ENCODE data around the gene UGT2A1. TPM values are rescaled to one million over a fixed set of nuclear protein-coding genes. Genes with fewer than 3 reads are reported as not detected.

Gene UGT2A1
- total and polyA plus RNA-seq, 4 donors: 0.05 to 6.6 (median 0.25) TPM

- TF ChIP-seq YY1 (IDR thresholded peaks at IDR 0.05): peak; percentile 91
- no peak for TF ChIP-seq TAF1 (conservative IDR thresholded peaks at IDR 0.05)
- TF ChIP-seq, protein P1, sequence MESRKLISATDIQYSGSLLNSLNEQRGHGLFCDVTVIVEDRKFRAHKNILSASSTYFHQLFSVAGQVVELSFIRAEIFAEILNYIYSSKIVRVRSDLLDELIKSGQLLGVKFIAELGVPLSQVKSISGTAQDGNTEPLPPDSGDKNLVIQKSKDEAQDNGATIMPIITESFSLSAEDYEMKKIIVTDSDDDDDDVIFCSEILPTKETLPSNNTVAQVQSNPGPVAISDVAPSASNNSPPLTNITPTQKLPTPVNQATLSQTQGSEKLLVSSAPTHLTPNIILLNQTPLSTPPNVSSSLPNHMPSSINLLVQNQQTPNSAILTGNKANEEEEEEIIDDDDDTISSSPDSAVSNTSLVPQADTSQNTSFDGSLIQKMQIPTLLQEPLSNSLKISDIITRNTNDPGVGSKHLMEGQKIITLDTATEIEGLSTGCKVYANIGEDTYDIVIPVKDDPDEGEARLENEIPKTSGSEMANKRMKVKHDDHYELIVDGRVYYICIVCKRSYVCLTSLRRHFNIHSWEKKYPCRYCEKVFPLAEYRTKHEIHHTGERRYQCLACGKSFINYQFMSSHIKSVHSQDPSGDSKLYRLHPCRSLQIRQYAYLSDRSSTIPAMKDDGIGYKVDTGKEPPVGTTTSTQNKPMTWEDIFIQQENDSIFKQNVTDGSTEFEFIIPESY (IDR thresholded peaks at IDR 0.05): peak; percentile 80
- no peak for TF ChIP-seq CTCF (IDR thresholded peaks at IDR 0.05; ENCODE audit: low read depth, low read length, missing input control)
- TF ChIP-seq JUND (IDR thresholded peaks at IDR 0.05): peak; percentile 68 to 70
- no peak for TF ChIP-seq EGR1 (IDR thresholded peaks at IDR 0.05; ENCODE audit: low read depth in 2 of 2)
Measured at GRCh38 chr4:69640289-69640688, 12.8 kb downstream of the UGT2A1 start (continued).

DNA sequence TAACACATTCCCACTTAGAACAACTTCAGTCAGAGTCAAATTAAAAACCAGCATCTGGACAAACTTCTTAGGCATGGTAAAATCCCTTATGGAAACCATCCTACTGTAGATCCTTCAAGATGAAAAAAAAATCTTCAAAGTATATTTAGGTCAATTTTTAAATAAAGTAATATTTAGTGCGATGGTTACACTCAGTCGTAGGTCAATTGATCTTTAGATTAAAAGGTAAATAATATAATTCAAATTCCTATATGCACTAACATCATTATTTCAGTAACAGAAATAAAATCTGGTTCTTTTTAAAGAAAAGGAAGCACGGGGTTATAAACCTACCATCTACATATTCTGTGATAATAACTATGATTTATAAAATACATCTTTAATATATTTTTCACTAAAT, 13.5 kb downstream of the UGT2A1 start, which contains the start of gene UGT2A2:
UGT2A2 (minus strand) TSS at position 101 of the 400 bp plus-strand sequence; CDS start at position 99, 2 bp downstream.
- no peaks in the 10 kb centered on the region for H3K36me3 ChIP-seq (ENCODE audit: control insufficient read depth in 4 of 4, insufficient read depth in 3 of 4, low read depth in 1 of 4, low read length in 3 of 4)
- WGBS: 95% methylated on average over 3 of the region's 3 CpGs

GRCh38 chr4:69617083-69617694, 35.9 kb downstream of the UGT2A1 start:
- Histone ChIP-seq H3K27me3 (ENCODE audit: control insufficient read depth in 4 of 4, insufficient read depth in 4 of 4, low read length in 3 of 4) (no peaks in the 10 kb centered on the region), H3K9ac (ENCODE audit: low read depth in 1 of 2, low read length in 2 of 2) (peak overlapping the region in 1 of 2 donors; percentile 47), H3K36me3 (ENCODE audit: control insufficient read depth in 4 of 4, insufficient read depth in 3 of 4, low read depth in 1 of 4, low read length in 3 of 4) (no peaks in the 10 kb centered on the region), H3K4me1 (ENCODE audit: control insufficient read depth in 4 of 4, insufficient read depth in 4 of 4, low read length in 3 of 4) (peaks cover 0 to 4% (median 2%) of the 10 kb centered on the region in 4 donors), H3K9me3 (ENCODE audit: control insufficient read depth in 4 of 4, low read length in 3 of 4) (peaks cover 0 to 3% (median 0%) of the 10 kb centered on the region in 4 donors), H3K4me3 (ENCODE audit: low read depth in 1 of 3, low read length in 3 of 3) (no peak overlapping the region), H3K27ac (ENCODE audit: low read depth in 1 of 2, low read length in 2 of 2) (no peak overlapping the region)
- DNase-seq (ENCODE audit: low spot score): no peak
- 49% methylated on average over 6 of the region's 6 CpGs for WGBS
- peak; percentile 92 to 95 for TF ChIP-seq RAD21 (IDR thresholded peaks at IDR 0.05)
- no peak for TF ChIP-seq TAF1 (conservative IDR thresholded peaks at IDR 0.05)
- no peak for TF ChIP-seq FOXA1 (IDR thresholded peaks at IDR 0.05)
- peak in 1 of 2 donors; percentile 26 for TF ChIP-seq HNF4A (conservative IDR thresholded peaks at IDR 0.05)
- TF ChIP-seq CTCF (IDR thresholded peaks at IDR 0.05; ENCODE audit: low read depth, low read length, missing input control): peak; percentile 74
- TF ChIP-seq NR2F2 (IDR thresholded peaks at IDR 0.05): no peak
- TF ChIP-seq, protein P2, sequence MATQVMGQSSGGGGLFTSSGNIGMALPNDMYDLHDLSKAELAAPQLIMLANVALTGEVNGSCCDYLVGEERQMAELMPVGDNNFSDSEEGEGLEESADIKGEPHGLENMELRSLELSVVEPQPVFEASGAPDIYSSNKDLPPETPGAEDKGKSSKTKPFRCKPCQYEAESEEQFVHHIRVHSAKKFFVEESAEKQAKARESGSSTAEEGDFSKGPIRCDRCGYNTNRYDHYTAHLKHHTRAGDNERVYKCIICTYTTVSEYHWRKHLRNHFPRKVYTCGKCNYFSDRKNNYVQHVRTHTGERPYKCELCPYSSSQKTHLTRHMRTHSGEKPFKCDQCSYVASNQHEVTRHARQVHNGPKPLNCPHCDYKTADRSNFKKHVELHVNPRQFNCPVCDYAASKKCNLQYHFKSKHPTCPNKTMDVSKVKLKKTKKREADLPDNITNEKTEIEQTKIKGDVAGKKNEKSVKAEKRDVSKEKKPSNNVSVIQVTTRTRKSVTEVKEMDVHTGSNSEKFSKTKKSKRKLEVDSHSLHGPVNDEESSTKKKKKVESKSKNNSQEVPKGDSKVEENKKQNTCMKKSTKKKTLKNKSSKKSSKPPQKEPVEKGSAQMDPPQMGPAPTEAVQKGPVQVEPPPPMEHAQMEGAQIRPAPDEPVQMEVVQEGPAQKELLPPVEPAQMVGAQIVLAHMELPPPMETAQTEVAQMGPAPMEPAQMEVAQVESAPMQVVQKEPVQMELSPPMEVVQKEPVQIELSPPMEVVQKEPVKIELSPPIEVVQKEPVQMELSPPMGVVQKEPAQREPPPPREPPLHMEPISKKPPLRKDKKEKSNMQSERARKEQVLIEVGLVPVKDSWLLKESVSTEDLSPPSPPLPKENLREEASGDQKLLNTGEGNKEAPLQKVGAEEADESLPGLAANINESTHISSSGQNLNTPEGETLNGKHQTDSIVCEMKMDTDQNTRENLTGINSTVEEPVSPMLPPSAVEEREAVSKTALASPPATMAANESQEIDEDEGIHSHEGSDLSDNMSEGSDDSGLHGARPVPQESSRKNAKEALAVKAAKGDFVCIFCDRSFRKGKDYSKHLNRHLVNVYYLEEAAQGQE (IDR thresholded peaks at IDR 0.05): no peak
- no peak for TF ChIP-seq SP1 (IDR thresholded peaks at IDR 0.05)
- TF ChIP-seq ATF3 (IDR thresholded peaks at IDR 0.05): no peak
- TF ChIP-seq, protein P3, sequence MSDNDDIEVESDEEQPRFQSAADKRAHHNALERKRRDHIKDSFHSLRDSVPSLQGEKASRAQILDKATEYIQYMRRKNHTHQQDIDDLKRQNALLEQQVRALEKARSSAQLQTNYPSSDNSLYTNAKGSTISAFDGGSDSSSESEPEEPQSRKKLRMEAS (IDR thresholded peaks at IDR 0.05): no peak

More for the DNA sequence above, 13.5 kb downstream of the UGT2A1 start, which contains the start of gene UGT2A2:
- Histone ChIP-seq H3K27ac (ENCODE audit: low read depth in 1 of 2, low read length in 2 of 2) (peak within 1 kb of the TSS; percentile 20 to 39), H3K4me1 (ENCODE audit: control insufficient read depth in 4 of 4, insufficient read depth in 4 of 4, low read length in 3 of 4) (peaks cover 0 to 7% (median 0%) of the 10 kb centered on the region in 4 donors), H3K27me3 (ENCODE audit: control insufficient read depth in 4 of 4, insufficient read depth in 4 of 4, low read length in 3 of 4) (no peaks in the 10 kb centered on the region), H3K9ac (ENCODE audit: low read depth in 1 of 2, low read length in 2 of 2) (no peak within 1 kb of the TSS), H3K9me3 (ENCODE audit: control insufficient read depth in 4 of 4, low read length in 3 of 4) (no peaks in the 10 kb centered on the region), H3K4me3 (ENCODE audit: low read depth in 1 of 3, low read length in 3 of 3) (no peak within 1 kb of the TSS)
- no peak for DNase-seq (ENCODE audit: low spot score)
- TF ChIP-seq HNF4G (IDR thresholded peaks at IDR 0.05): no peak
